GM12873 (cell line): ENCODE data around the gene TOMT.

Source experiments
- CTCF ChIP-seq: IDR thresholded peaks from 2 replicates; pipeline ENCODE4 v1.5.1; 2012; ENCODE audit warnings: low read depth, mild to moderate bottlenecking, moderate library complexity, low read length, control low read depth; ENCODE audit not compliant: insufficient read depth; ENCODE audit errors: missing control alignments

The TOMT gene

GRCh38 chr11:72114570-72114969, 8.8 kb downstream of the TOMT start:
- no peak for TF ChIP-seq CTCF

- TF ChIP-seq CTCF: no peak
Measured at GRCh38 chr11:72116019-72116755, 10.5 kb downstream of the TOMT start.

- no peak for TF ChIP-seq CTCF
Measured at GRCh38 chr11:72119198-72119597, 13.5 kb downstream of the TOMT start.

GRCh38 chr11:72120930-72121329, 15.2 kb downstream of the TOMT start:
- no peak for TF ChIP-seq CTCF

- TF ChIP-seq CTCF: no peak
Measured at GRCh38 chr11:72122607-72123006, 16.9 kb downstream of the TOMT start.

- no peak for TF ChIP-seq CTCF
Measured at GRCh38 chr11:72123117-72123653, 17.5 kb downstream of the TOMT start.

- no peak for TF ChIP-seq CTCF
Measured at GRCh38 chr11:72124046-72124445, 18.3 kb downstream of the TOMT start.
